ENCODE measurements around the gene SH3RF2. TPM values are rescaled to one million over a fixed set of nuclear protein-coding genes. Genes with fewer than 3 reads are reported as not detected.
A peak's percentile ranks its signal among the peaks of the same experiment; 100 is the strongest.

The SH3RF2 gene
- total and polyA plus RNA-seq, 2 donors (not counting 1 experiment from before 2014, with no cell fraction given), result 0.53 to 1.2 TPM

- peaks cover 4% of the 10 kb centered on the region for H3K4me1 ChIP-seq (ENCODE audit: control insufficient read depth, extremely low read depth, insufficient read depth, low read length)
- no peaks in the 10 kb centered on the region for H4K20me1 ChIP-seq (ENCODE audit: control insufficient read depth, extremely low read depth, insufficient read depth, low read length)
- H3K36me3 ChIP-seq (ENCODE audit: control insufficient read depth, insufficient read depth, low read length), result no peaks in the 10 kb centered on the region
These were observed 4.7 kb downstream of the SH3RF2 start for GRCh38 chr5:145941096-145941447.

DNA sequence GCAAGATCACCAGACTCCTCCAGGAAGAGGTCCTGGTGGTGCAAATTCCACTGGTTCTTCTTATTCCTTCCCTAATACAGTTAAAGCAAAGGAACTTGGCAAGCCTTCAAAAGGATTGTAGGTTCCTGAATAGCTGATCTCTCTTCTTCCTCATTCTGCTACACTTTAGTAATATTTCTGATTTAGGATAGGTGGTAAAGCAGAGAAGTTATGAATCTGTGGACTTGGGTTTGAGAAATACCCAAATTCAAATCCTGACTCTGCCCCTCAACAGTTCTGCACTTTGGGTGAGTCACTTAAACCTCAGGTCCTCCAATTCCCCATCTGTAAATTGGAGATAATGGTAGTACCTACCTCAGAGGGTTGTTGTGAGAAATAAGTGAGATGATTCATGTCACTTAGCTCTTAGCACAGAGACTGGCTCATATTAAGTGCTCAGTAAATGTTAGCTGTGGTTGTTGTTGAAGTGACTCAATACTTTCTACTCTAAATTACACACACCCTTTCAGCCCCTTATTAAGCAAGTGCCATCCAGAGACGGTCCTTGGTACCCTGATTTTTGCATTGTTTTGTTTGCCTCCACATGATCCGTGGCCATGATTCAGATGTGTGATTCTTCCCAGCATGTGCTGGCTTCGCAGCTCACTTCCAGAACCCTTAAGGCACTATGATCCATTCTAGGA lies 5.2 kb downstream of the SH3RF2 start:
- Histone ChIP-seq H3K27ac (ENCODE audit: insufficient read depth, low read length) (no peak overlapping the region), H3K27me3 (ENCODE audit: control insufficient read depth, insufficient read depth, low read length) (no peaks in the 10 kb centered on the region), H3K4me2 (ENCODE audit: extremely low read depth, insufficient read depth, low read length) (no peak overlapping the region), H3K36me3 (ENCODE audit: control insufficient read depth, insufficient read depth, low read length) (no peaks in the 10 kb centered on the region), H3K9ac (ENCODE audit: insufficient read depth, low read length) (no peak overlapping the region), H3K4me3 (replicated peaks in 1 of 4; ENCODE audit: control extremely low read depth in 1 of 4, insufficient read depth in 1 of 4, low read depth in 3 of 4, low read length in 4 of 4) (no peak overlapping the region), H3K79me2 (ENCODE audit: control insufficient read depth, insufficient read depth, low read length) (no peaks in the 10 kb centered on the region), H3K9me3 (ENCODE audit: control insufficient read depth, insufficient read depth, low read depth, low read length) (no peaks in the 10 kb centered on the region), H4K20me1 (ENCODE audit: control insufficient read depth, extremely low read depth, insufficient read depth, low read length) (no peaks in the 10 kb centered on the region), H3K4me1 (ENCODE audit: control insufficient read depth, extremely low read depth, insufficient read depth, low read length) (peaks cover 7% of the 10 kb centered on the region), H2AFZ (ENCODE audit: low read length) (no peak overlapping the region)
- no peak for TF ChIP-seq EZH2 (IDR thresholded peaks at IDR 0.05; ENCODE audit: low read length, missing control alignments)
- TF ChIP-seq, protein P1, sequence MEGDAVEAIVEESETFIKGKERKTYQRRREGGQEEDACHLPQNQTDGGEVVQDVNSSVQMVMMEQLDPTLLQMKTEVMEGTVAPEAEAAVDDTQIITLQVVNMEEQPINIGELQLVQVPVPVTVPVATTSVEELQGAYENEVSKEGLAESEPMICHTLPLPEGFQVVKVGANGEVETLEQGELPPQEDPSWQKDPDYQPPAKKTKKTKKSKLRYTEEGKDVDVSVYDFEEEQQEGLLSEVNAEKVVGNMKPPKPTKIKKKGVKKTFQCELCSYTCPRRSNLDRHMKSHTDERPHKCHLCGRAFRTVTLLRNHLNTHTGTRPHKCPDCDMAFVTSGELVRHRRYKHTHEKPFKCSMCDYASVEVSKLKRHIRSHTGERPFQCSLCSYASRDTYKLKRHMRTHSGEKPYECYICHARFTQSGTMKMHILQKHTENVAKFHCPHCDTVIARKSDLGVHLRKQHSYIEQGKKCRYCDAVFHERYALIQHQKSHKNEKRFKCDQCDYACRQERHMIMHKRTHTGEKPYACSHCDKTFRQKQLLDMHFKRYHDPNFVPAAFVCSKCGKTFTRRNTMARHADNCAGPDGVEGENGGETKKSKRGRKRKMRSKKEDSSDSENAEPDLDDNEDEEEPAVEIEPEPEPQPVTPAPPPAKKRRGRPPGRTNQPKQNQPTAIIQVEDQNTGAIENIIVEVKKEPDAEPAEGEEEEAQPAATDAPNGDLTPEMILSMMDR (conservative IDR thresholded peaks at IDR 0.05 in 1 of 2, IDR thresholded peaks at IDR 0.05 in 1 of 2; ENCODE audit: low read depth in 1 of 2, low read length in 2 of 2), result no peak
- peak in 1 of 2 donors; percentile 81 for DNase-seq (ENCODE audit: low read depth in 2 of 2)

More at GRCh38 chr5:145941096-145941447, 4.7 kb downstream of the SH3RF2 start:
- Histone ChIP-seq H3K9ac (ENCODE audit: insufficient read depth, low read length) (no peak overlapping the region), H3K9me3 (ENCODE audit: control insufficient read depth, insufficient read depth, low read depth, low read length) (no peaks in the 10 kb centered on the region), H3K27me3 (ENCODE audit: control insufficient read depth, insufficient read depth, low read length) (no peaks in the 10 kb centered on the region), H3K27ac (ENCODE audit: insufficient read depth, low read length) (no peak overlapping the region), H3K4me2 (ENCODE audit: extremely low read depth, insufficient read depth, low read length) (no peak overlapping the region), H2AFZ (ENCODE audit: low read length) (no peak overlapping the region), H3K79me2 (ENCODE audit: control insufficient read depth, insufficient read depth, low read length) (no peaks in the 10 kb centered on the region), H3K4me3 (replicated peaks in 1 of 4; ENCODE audit: control extremely low read depth in 1 of 4, insufficient read depth in 1 of 4, low read depth in 3 of 4, low read length in 4 of 4) (no peak overlapping the region)
- TF ChIP-seq, protein P1 (conservative IDR thresholded peaks at IDR 0.05 in 1 of 2, IDR thresholded peaks at IDR 0.05 in 1 of 2; ENCODE audit: low read depth in 1 of 2, low read length in 2 of 2), result no peak
- no peak for TF ChIP-seq EZH2 (IDR thresholded peaks at IDR 0.05; ENCODE audit: low read length, missing control alignments)
- no peak for DNase-seq (ENCODE audit: low read depth in 2 of 2)

GRCh38 chr5:145942201-145942600 lies 5.8 kb downstream of the SH3RF2 start:
- no peaks in the 10 kb centered on the region for H3K79me2 ChIP-seq (ENCODE audit: control insufficient read depth, insufficient read depth, low read length)
- H3K36me3 ChIP-seq (ENCODE audit: control insufficient read depth, insufficient read depth, low read length), result no peaks in the 10 kb centered on the region
- peaks cover 5% of the 10 kb centered on the region for H3K4me1 ChIP-seq (ENCODE audit: control insufficient read depth, extremely low read depth, insufficient read depth, low read length)
- no peak overlapping the region for H3K4me2 ChIP-seq (ENCODE audit: extremely low read depth, insufficient read depth, low read length)
- H3K9ac ChIP-seq (ENCODE audit: insufficient read depth, low read length), result no peak overlapping the region
- no peak for TF ChIP-seq EZH2 (IDR thresholded peaks at IDR 0.05; ENCODE audit: low read length, missing control alignments)
- TF ChIP-seq, protein P1 (conservative IDR thresholded peaks at IDR 0.05 in 1 of 2, IDR thresholded peaks at IDR 0.05 in 1 of 2; ENCODE audit: low read depth in 1 of 2, low read length in 2 of 2), result no peak
- no peaks in the 10 kb centered on the region for H3K27me3 ChIP-seq (ENCODE audit: control insufficient read depth, insufficient read depth, low read length)
- no peaks in the 10 kb centered on the region for H3K9me3 ChIP-seq (ENCODE audit: control insufficient read depth, insufficient read depth, low read depth, low read length)
- no peak for DNase-seq (ENCODE audit: low read depth in 2 of 2)
- H4K20me1 ChIP-seq (ENCODE audit: control insufficient read depth, extremely low read depth, insufficient read depth, low read length), result no peaks in the 10 kb centered on the region
- no peak overlapping the region for H2AFZ ChIP-seq (ENCODE audit: low read length)
- no peak overlapping the region for H3K4me3 ChIP-seq (replicated peaks in 1 of 4; ENCODE audit: control extremely low read depth in 1 of 4, insufficient read depth in 1 of 4, low read depth in 3 of 4, low read length in 4 of 4)
- H3K27ac ChIP-seq (ENCODE audit: insufficient read depth, low read length), result no peak overlapping the region
